ENCODE measurements around the gene SKP1. TPM values are rescaled to one million over a fixed set of nuclear protein-coding genes. Genes with fewer than 3 reads are reported as not detected.

The SKP1 gene
- total RNA-seq, 3 donors from 2014 or later = 241 to 316 (median 281) TPM

GRCh38 chr5:134138416-134139376, 38.1 kb downstream of the SKP1 start:
- TF ChIP-seq CTCF (IDR thresholded peaks at IDR 0.05) = no peak
- no peak for ATAC-seq
- H3K36me3 ChIP-seq (ENCODE audit: low read depth) = no peaks in the 10 kb centered on the region
- H3K9me3 ChIP-seq = no peaks in the 10 kb centered on the region
- no peak overlapping the region for H3K4me3 ChIP-seq
- peak in 2 of 3 donors; percentile 15 to 24 for DNase-seq
- intact Hi-C loops (cut with DNase I, micrococcal nuclease) = no loop called here
- H3K4me1 ChIP-seq (ENCODE audit: low read depth) = no peaks in the 10 kb centered on the region

- H3K36me3 ChIP-seq (ENCODE audit: low read depth) = no peaks in the 10 kb centered on the region
- intact Hi-C loops (cut with DNase I, micrococcal nuclease) = no loop called here
These were observed 40.0 kb downstream of the SKP1 start for GRCh38 chr5:134136771-134137170.

GRCh38 chr5:134136221-134136631, 40.5 kb downstream of the SKP1 start:
- H3K4me3 ChIP-seq = no peak overlapping the region
- no peaks in the 10 kb centered on the region for H3K4me1 ChIP-seq (ENCODE audit: low read depth)
- ATAC-seq (no peak), DNase-seq (peak in 2 of 3 donors; percentile 20 to 21)
- no peaks in the 10 kb centered on the region for H3K36me3 ChIP-seq (ENCODE audit: low read depth)
- no peaks in the 10 kb centered on the region for H3K9me3 ChIP-seq
- intact Hi-C loops (cut with DNase I, micrococcal nuclease) = no loop called here
- no peak for TF ChIP-seq CTCF (IDR thresholded peaks at IDR 0.05)

More at GRCh38 chr5:134136771-134137170, 40.0 kb downstream of the SKP1 start:
- DNase-seq (peak in 2 of 3 donors; percentile 12 to 30), ATAC-seq (no peak)
- Histone ChIP-seq H3K4me1 (ENCODE audit: low read depth) (no peaks in the 10 kb centered on the region), H3K9me3 (no peaks in the 10 kb centered on the region), H3K4me3 (no peak overlapping the region)
- TF ChIP-seq CTCF (IDR thresholded peaks at IDR 0.05) = no peak

DNA sequence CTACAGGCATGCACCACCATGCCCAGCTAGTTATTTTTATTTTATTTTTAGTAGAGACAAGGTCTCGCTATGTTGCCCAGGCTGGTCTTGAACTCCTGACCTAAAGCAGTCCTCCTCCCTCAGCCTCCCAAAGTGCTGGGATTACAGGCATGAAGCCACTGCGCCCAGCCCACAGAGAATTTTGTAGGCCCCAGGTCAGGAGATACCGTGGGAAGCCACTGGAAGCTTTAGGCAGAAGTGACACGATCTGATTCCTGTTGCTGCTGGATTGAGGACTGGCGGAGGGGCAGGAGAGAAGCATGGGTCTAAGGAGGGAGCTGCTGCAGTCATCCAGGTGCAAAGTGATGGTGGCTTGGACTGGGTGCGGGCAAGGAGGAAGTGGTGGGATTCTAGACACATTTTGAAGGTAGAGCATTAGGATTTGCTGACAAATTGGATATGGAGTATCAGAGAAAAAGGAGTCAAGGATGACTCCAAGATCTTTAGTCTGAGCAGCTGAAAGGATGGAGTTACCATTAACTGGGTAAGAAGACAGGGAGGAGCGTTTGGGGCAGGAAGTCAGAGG, 41.6 kb downstream of the SKP1 start:
- no peaks in the 10 kb centered on the region for H3K4me1 ChIP-seq (ENCODE audit: low read depth)
- TF ChIP-seq CTCF (IDR thresholded peaks at IDR 0.05) = no peak
- no peaks in the 10 kb centered on the region for H3K9me3 ChIP-seq
- DNase-seq (no peak), ATAC-seq (no peak)
- no peaks in the 10 kb centered on the region for H3K36me3 ChIP-seq (ENCODE audit: low read depth)
- H3K4me3 ChIP-seq = no peak overlapping the region
- intact Hi-C loops (cut with DNase I, micrococcal nuclease) = no loop called here

DNA sequence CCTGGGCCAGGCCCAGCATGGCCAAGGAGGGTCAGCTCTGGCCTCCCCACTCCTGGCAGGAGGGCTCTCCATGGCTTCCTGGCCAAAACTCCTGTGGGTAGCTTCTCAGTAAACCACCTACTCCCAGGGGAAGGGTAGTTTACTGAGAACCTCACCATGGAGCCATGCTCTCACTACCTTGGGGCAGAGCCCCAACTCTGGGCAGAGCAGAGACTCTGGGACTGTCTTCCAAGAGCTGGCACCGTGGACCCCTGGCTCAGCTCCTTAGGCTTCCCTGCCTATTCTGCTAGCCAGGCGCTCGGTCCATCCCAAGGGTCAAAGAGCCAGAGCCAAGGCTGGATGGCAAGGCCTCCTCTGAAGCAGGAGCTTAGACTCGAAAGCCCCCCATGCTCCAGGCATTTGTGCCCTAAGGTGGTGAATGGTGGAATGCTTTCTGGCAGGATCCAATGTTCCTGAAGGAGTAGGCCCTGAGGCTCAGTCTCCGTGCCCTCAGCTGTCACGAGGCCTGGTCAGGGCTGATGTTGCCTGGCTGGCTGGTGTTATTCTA, 42.7 kb downstream of the SKP1 start:
- TF ChIP-seq CTCF (IDR thresholded peaks at IDR 0.05) = no peak
- no peaks in the 10 kb centered on the region for H3K9me3 ChIP-seq
- no peaks in the 10 kb centered on the region for H3K4me1 ChIP-seq (ENCODE audit: low read depth)
- no peak for ATAC-seq
- peak in 2 of 3 donors; percentile 19 to 20 for DNase-seq
- intact Hi-C loops (cut with DNase I, micrococcal nuclease) = no loop called here
- no peaks in the 10 kb centered on the region for H3K36me3 ChIP-seq (ENCODE audit: low read depth)
- H3K4me3 ChIP-seq = no peak overlapping the region

Data from mucosa of descending colon (tissue), 3 donors.